Activated CD8-positive, alpha-beta T cell treated with anti-CD3 and anti-CD28 coated beads for 36 hours (primary cell): Measurements from ENCODE around the gene IKZF1. TPM values are rescaled to one million over a fixed set of nuclear protein-coding genes. Genes with fewer than 3 reads are reported as not detected.
A peak's percentile ranks its signal among the peaks of the same experiment; 100 is the strongest.

Experiments
- ATAC-seq: fragments of 200-7000 bp; cut with Tn5 transposase; one replicate; pipeline ENCODE4 v1.10.0; 2021; ENCODE audit warnings: mild to moderate bottlenecking, moderate library complexity
- CTCF ChIA-PET: fragments of 350-600 bp; sonication (Branson Sonifier 250); formaldehyde crosslinking; loops from one replicate; lab custom pipeline; 2021; ENCODE audit warnings: antibody characterized with exemption; lab: Charles Lee
- POLR2A ChIA-PET: fragments of 350-600 bp; sonication (Branson Sonifier 250); formaldehyde crosslinking; loops from one replicate; lab custom pipeline; 2021; ENCODE audit warnings: antibody characterized with exemption; lab: Charles Lee
- DNase-seq: peaks from one replicate; pipeline ENCODE4 v3.0.0-alpha.2; 2020
- H3K27ac Mint-ChIP-seq: one replicate; pipeline ENCODE4 v1.8.0; 2021; ENCODE audit warnings: mild to moderate bottlenecking, mixed read lengths
- H3K27me3 Mint-ChIP-seq: one replicate; pipeline ENCODE4 v1.8.0; 2021; ENCODE audit warnings: mixed read lengths
- H3K36me3 Mint-ChIP-seq: one replicate; pipeline ENCODE4 v1.8.0; 2021; ENCODE audit warnings: low read depth, mixed read lengths
- H3K4me1 Mint-ChIP-seq: one replicate; pipeline ENCODE4 v1.8.0; 2021; ENCODE audit warnings: low read depth, mixed read lengths
- H3K4me3 Mint-ChIP-seq: one replicate; pipeline ENCODE4 v1.8.0; 2021; ENCODE audit warnings: mild to moderate bottlenecking, moderate library complexity, mixed read lengths
- H3K9me3 Mint-ChIP-seq: one replicate; pipeline ENCODE4 v1.8.0; 2021; ENCODE audit warnings: mixed read lengths
- CTCF ChIP-seq: fragments of 200-600 bp; IDR thresholded peaks from one replicate; pipeline ENCODE4 v1.8.0; 2022; ENCODE audit warnings: antibody characterized with exemption, mild to moderate bottlenecking
- intact Hi-C: fragments of 100-400 bp; cut with micrococcal nuclease; formaldehyde crosslinking; loops from one replicate; pipeline ENCODE4 v1.10.0; 2022
- total RNA-seq, 2 experiments: library from RNA; stranded (reverse); gene quantifications; one replicate each; pipeline ENCODE4 v1.2.3, GENCODE V29; 2021

Gene IKZF1
- total RNA-seq, 2 experiments from 2014 or later, result 277 to 295 TPM

DNA sequence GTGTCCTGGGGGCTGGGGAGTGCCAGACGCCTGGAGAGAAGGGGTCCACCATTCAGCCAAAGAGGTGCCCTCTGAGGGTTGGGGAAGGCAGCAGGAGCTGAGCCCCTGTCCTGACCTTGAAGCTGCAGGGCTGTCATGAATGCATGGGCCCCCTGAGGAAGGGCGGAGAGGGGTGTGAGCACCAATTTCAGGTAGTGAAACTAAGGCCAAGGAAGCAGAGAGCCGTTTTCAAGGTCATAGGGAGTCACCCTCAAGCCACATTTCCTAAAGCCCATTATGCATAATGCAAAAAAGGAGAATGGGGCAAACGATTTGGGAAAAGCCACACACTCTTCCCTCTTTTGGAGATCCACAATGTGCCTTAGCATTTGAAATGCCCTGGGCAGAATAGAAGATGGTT, 108.5 kb downstream of the IKZF1 start:
- ATAC-seq, result no peak
- TF ChIP-seq CTCF, result no peak
- CTCF ChIA-PET, result interaction anchor here (1.5 to 1.6 kb wide), 2 partner anchors 44 to 207 kb away, joined by 3 to 8 read pairs; no protein-coding TSS in a partner anchor
- no peak overlapping the region for H3K4me3 Mint-ChIP-seq
- no peaks in the 10 kb centered on the region for H3K36me3 Mint-ChIP-seq
- no peak for DNase-seq
- no peaks in the 10 kb centered on the region for H3K9me3 Mint-ChIP-seq
- no peaks in the 10 kb centered on the region for H3K27me3 Mint-ChIP-seq
- POLR2A ChIA-PET, result interaction anchor here (0.8 to 2.0 kb wide), 4 partner anchors 11 to 100 kb away, joined by 3 to 7 read pairs (median 3); no protein-coding TSS in a partner anchor
- H3K27ac Mint-ChIP-seq, result peak overlapping the region; percentile 5
- H3K4me1 Mint-ChIP-seq, result peaks cover 65% of the 10 kb centered on the region
- intact Hi-C loops, result no loop called here

DNA sequence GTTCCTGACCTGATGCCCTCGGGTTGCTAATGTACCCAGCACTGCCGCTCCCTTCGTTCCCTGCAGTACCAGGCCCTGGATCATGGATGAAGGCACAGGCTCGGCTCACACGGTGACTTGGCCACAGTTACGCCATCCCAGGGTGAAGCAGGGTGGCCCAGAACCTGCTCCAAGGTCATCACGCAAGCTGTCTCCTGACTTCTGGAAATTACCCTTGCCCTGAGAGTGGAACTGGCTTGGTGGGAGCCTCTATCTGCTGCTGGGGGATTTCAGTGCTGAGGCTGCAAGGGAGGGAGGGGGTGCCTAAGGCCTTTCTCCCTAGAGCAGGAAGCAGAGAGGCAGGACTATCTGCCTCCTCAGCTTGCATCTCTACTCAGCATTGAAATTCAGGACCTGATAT, 109.0 kb downstream of the IKZF1 start:
- peaks cover 60% of the 10 kb centered on the region for H3K4me1 Mint-ChIP-seq

DNA sequence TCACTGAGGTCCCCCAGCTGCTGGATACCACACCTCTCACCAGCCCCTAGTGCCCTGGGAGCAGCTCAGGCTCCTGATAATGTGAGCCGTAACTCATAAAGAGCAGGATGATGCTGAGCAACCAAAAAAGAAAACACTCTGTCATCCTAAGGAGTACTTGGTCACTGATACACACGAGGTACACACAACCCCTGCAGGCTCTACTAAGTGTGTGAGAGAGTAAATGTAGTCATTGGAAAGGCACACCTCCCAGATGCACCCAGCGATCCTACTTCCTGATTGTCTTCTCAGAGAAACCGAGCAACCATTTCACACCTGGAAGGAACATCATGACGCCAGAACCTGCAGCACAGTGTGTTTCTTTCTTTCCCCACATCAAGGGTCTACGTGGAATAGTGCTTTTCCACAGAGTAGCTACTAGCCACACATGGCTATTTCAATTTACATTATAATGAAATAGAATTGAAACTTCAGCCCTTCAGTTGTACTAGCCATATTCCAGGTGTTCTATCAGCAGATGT, 111.4 kb downstream of the IKZF1 start:
- H3K4me1 Mint-ChIP-seq, result peaks cover 39% of the 10 kb centered on the region
- ChIA-PET CTCF (interaction anchor here (0.8 to 7.6 kb wide), 15 partner anchors 9 to 322 kb away, joined by 3 to 108 read pairs (median 4); partner anchors contain the start of gene ZPBP), POLR2A (interaction anchor here (1.0 to 3.6 kb wide), 2 partner anchors 10 to 23 kb away, joined by 3 to 12 read pairs; no protein-coding TSS in a partner anchor)
- DNase-seq, result peak; percentile 44
- no peak for TF ChIP-seq CTCF
- no peaks in the 10 kb centered on the region for H3K27me3 Mint-ChIP-seq
- intact Hi-C loops, result loop anchor here (5.0 kb wide), 2 partner anchors 209 to 324 kb away; partner anchors contain the start of gene ZPBP
- H3K4me3 Mint-ChIP-seq, result peak overlapping the region; percentile 47
- peak overlapping the region; percentile 75 for H3K27ac Mint-ChIP-seq
- ATAC-seq, result peak; percentile 56
- no peaks in the 10 kb centered on the region for H3K9me3 Mint-ChIP-seq
- H3K36me3 Mint-ChIP-seq, result no peaks in the 10 kb centered on the region

More for the DNA sequence above, 109.0 kb downstream of the IKZF1 start:
- H3K27ac Mint-ChIP-seq, result no peak overlapping the region
- H3K4me3 Mint-ChIP-seq, result no peak overlapping the region
- no peaks in the 10 kb centered on the region for H3K36me3 Mint-ChIP-seq
- H3K9me3 Mint-ChIP-seq, result no peaks in the 10 kb centered on the region
- TF ChIP-seq CTCF, result no peak
- POLR2A ChIA-PET, result interaction anchor here (0.8 to 1.5 kb wide), 3 partner anchors 15 to 49 kb away, joined by 3 to 4 read pairs (median 3); no protein-coding TSS in a partner anchor
- DNase-seq (no peak), ATAC-seq (no peak)
- no peaks in the 10 kb centered on the region for H3K27me3 Mint-ChIP-seq
- intact Hi-C loops, result no loop called here
- CTCF ChIA-PET, result interaction anchor here (1.5 to 1.6 kb wide), 2 partner anchors 45 to 208 kb away, joined by 3 to 8 read pairs; no protein-coding TSS in a partner anchor

- ATAC-seq (no peak), DNase-seq (no peak)
- H3K27me3 Mint-ChIP-seq, result no peaks in the 10 kb centered on the region
- H3K4me3 Mint-ChIP-seq, result peak overlapping the region; percentile 47
- no peaks in the 10 kb centered on the region for H3K36me3 Mint-ChIP-seq
- H3K27ac Mint-ChIP-seq, result peak overlapping the region; percentile 75
- no peak for TF ChIP-seq CTCF
- H3K4me1 Mint-ChIP-seq, result peaks cover 32% of the 10 kb centered on the region
- intact Hi-C loops, result loop anchor here (5.0 kb wide), 2 partner anchors 209 to 324 kb away; partner anchors contain the start of gene ZPBP
- H3K9me3 Mint-ChIP-seq, result no peaks in the 10 kb centered on the region
- POLR2A ChIA-PET, result interaction anchor here (0.7 to 3.6 kb wide), 5 partner anchors 11 to 710 kb away, joined by 3 to 12 read pairs (median 4); no protein-coding TSS in a partner anchor
- CTCF ChIA-PET, result interaction anchor here (0.7 to 7.6 kb wide), 28 partner anchors 10 to 335 kb away, joined by 3 to 108 read pairs (median 10); partner anchors contain the start of gene ZPBP
These were observed 112.1 kb downstream of the IKZF1 start for GRCh38 chr7:50416527-50417182.
